Measurements from ENCODE around the gene GPR33. TPM values are rescaled to one million over a fixed set of nuclear protein-coding genes. Genes with fewer than 3 reads are reported as not detected.
"Not testable (repeated sequence)": the region's sequence is repeated elsewhere in the genome, so short reads cannot be mapped to it uniquely, and the experiment has no call there.

GPR33 gene
- total RNA-seq, 2 experiments from 2014 or later = not detected

DNA sequence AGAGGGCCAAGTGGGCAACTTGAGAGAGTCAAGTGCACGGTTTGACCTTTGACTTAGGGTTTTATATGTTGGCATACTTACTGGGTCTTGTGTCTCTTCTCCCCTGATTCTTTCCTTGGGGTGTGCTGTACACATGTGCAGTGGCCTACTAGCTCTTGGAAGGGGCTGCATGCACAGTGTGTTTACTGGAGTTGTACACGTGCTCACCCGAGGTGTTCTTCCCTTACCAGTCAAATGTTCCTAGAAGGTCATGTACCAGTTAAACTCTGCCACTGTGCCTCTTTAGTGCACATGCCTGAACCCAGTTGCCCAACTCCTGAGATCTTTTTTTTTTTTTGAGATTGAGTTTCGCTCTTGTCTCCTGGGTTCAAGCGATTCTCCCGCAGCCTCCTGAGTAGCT is 21.3 kb downstream of the GPR33 start:
- H3K9me2 ChIP-seq (ENCODE audit: insufficient read depth, low read length) = no peaks in the 10 kb centered on the region
- H3K4me2 ChIP-seq (ENCODE audit: low read length) = no peak overlapping the region
- H3K79me2 ChIP-seq (ENCODE audit: insufficient read depth, low read depth, low read length) = no peaks in the 10 kb centered on the region
- H3K9me3 ChIP-seq (ENCODE audit: low read length) = no peaks in the 10 kb centered on the region
- ChIA-PET CTCF (ENCODE audit: unreplicated experiment) (no interaction called here), POLR2A (interaction anchor here (0.6 kb wide), 1 partner anchor 127 kb away, joined by 3 read pairs; no protein-coding TSS in a partner anchor)
- H3K36me3 ChIP-seq (ENCODE audit: insufficient read depth, low read length) = no peaks in the 10 kb centered on the region
- no peak for DNase-seq (ENCODE audit: low spot score)
- BruUV-seq (replicated peaks) = no TSS peak
- H4K20me1 ChIP-seq (ENCODE audit: insufficient read depth, low read length) = no peaks in the 10 kb centered on the region
- H3K4me3 ChIP-seq (ENCODE audit: low read depth, low read length, poor library complexity, severe bottlenecking) = no peak overlapping the region
- H2AFZ ChIP-seq (ENCODE audit: low read length) = no peak overlapping the region
- H3K27ac ChIP-seq (ENCODE audit: low read depth, low read length, poor library complexity, severe bottlenecking) = no peak overlapping the region
- TF ChIP-seq, protein P1, sequence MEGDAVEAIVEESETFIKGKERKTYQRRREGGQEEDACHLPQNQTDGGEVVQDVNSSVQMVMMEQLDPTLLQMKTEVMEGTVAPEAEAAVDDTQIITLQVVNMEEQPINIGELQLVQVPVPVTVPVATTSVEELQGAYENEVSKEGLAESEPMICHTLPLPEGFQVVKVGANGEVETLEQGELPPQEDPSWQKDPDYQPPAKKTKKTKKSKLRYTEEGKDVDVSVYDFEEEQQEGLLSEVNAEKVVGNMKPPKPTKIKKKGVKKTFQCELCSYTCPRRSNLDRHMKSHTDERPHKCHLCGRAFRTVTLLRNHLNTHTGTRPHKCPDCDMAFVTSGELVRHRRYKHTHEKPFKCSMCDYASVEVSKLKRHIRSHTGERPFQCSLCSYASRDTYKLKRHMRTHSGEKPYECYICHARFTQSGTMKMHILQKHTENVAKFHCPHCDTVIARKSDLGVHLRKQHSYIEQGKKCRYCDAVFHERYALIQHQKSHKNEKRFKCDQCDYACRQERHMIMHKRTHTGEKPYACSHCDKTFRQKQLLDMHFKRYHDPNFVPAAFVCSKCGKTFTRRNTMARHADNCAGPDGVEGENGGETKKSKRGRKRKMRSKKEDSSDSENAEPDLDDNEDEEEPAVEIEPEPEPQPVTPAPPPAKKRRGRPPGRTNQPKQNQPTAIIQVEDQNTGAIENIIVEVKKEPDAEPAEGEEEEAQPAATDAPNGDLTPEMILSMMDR (conservative IDR thresholded peaks at IDR 0.05; ENCODE audit: low read length) = no peak
- no peak for TF ChIP-seq EZH2phosphoT487 (IDR thresholded peaks at IDR 0.05; ENCODE audit: borderline replicate concordance, low read depth, low read length)
- intact Hi-C loops (cut with micrococcal nuclease; ENCODE audit: unreplicated experiment) = no loop called here
- H3K4me1 ChIP-seq (ENCODE audit: insufficient read depth, low read length, poor library complexity, severe bottlenecking) = no peaks in the 10 kb centered on the region

DNA sequence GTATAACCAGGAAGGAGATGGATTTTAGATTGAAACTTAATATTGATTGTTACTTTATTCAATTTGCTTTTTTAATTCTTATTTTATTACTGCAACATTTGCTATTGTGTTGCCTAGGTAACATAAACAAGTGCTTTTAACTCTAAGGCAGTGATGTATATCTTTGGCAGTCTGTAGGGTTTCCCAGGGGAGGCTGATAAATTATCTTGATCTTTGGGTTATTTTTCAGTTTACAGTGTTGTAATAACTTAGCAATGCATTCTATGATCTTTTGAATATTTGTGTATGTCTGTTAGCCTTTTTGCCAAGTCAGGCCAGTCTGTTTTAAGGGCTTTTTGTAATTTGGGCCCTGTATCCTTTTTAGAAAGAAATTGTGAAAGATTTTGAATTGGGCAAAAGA is 22.7 kb downstream of the GPR33 start:
- Histone ChIP-seq H4K20me1 (ENCODE audit: insufficient read depth, low read length) (no peaks in the 10 kb centered on the region), H3K4me1 (ENCODE audit: insufficient read depth, low read length, poor library complexity, severe bottlenecking) (no peaks in the 10 kb centered on the region), H3K79me2 (ENCODE audit: insufficient read depth, low read depth, low read length) (no peaks in the 10 kb centered on the region), H3K9me3 (ENCODE audit: low read length) (no peaks in the 10 kb centered on the region), H3K9me2 (ENCODE audit: insufficient read depth, low read length) (no peaks in the 10 kb centered on the region), H3K27ac (ENCODE audit: low read depth, low read length, poor library complexity, severe bottlenecking) (no peak overlapping the region), H2AFZ (ENCODE audit: low read length) (no peak overlapping the region), H3K4me2 (ENCODE audit: low read length) (no peak overlapping the region), H3K4me3 (ENCODE audit: low read depth, low read length, poor library complexity, severe bottlenecking) (no peak overlapping the region), H3K36me3 (ENCODE audit: insufficient read depth, low read length) (no peaks in the 10 kb centered on the region)
- no peak for DNase-seq (ENCODE audit: low spot score)
- ChIA-PET POLR2A (interaction anchor here (1.4 kb wide), 1 partner anchor 11 kb away, joined by 3 read pairs; no protein-coding TSS in a partner anchor), CTCF (ENCODE audit: unreplicated experiment) (no interaction called here)
- intact Hi-C loops (cut with micrococcal nuclease; ENCODE audit: unreplicated experiment) = no loop called here
- no TSS peak for BruUV-seq (replicated peaks)
- no peak for TF ChIP-seq EZH2phosphoT487 (IDR thresholded peaks at IDR 0.05; ENCODE audit: borderline replicate concordance, low read depth, low read length)
- TF ChIP-seq, protein P1 (conservative IDR thresholded peaks at IDR 0.05; ENCODE audit: low read length) = no peak

DNA sequence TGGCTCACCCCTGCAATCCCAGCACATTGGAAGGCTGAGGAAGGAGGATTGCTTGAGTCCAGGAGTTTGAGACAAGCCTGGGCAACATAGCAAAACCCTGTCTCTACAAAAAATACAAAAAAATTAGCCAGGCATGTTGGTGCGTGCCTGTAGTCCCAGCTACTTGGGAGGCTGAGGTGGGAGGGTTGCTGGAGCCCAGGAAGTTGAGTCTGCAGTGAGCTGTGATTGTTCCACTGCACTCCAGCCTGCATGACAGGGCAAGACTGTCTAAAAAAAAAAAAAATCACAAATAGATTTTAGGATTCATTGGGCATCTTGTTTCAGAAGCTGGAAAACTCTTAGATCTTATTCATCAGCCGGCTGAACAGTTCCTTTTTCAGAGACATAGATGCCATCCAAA is 25.4 kb downstream of the GPR33 start:
- POLR2A ChIA-PET = interaction anchor here (0.6 to 0.7 kb wide), 2 partner anchors 58 to 148 kb away, joined by 3 read pairs; no protein-coding TSS in a partner anchor
- H2AFZ ChIP-seq (ENCODE audit: low read length) = 0 out of 2 replicates have a peak overlapping the region, but pooled peaks have one; percentile 23

More for the DNA sequence above, 25.4 kb downstream of the GPR33 start:
- H3K27ac ChIP-seq (ENCODE audit: low read depth, low read length, poor library complexity, severe bottlenecking); H3K9me2 ChIP-seq (ENCODE audit: insufficient read depth, low read length); H3K79me2 ChIP-seq (ENCODE audit: insufficient read depth, low read depth, low read length); H3K4me3 ChIP-seq (ENCODE audit: low read depth, low read length, poor library complexity, severe bottlenecking); CTCF ChIA-PET (ENCODE audit: unreplicated experiment); H4K20me1 ChIP-seq (ENCODE audit: insufficient read depth, low read length); BruUV-seq (replicated peaks); H3K9me3 ChIP-seq (ENCODE audit: low read length); DNase-seq (ENCODE audit: low spot score); H3K4me2 ChIP-seq (ENCODE audit: low read length); H3K4me1 ChIP-seq (ENCODE audit: insufficient read depth, low read length, poor library complexity, severe bottlenecking); H3K36me3 ChIP-seq (ENCODE audit: insufficient read depth, low read length); intact Hi-C loops (cut with micrococcal nuclease; ENCODE audit: unreplicated experiment): not testable (repeated sequence)

Data from OCI-LY7 (cell line).